Upper lobe of left lung (tissue), 4 donors: Measurements from ENCODE around the gene MCTS1.

Source experiments
- CTCF ChIP-seq, 6 experiments: fragments of 450-650 bp in 4 of 6; fragments of 200-600 bp in 2 of 6; sonication (generic) in 2 of 6; IDR thresholded peaks; one replicate each; pipeline ENCODE4 v1.5.1; 2016 to 2019; ENCODE audit warnings: antibody characterized with exemption in 6 of 6
- POLR2A ChIP-seq, 4 donors: fragments of 450-650 bp; IDR thresholded peaks; one replicate each; pipeline ENCODE4 v1.5.1; 2016 to 2017; ENCODE audit warnings: antibody characterized with exemption in 4 of 4, mild to moderate bottlenecking in 2 of 4
- POLR2AphosphoS5 ChIP-seq, 2 donors: sonication (generic); formaldehyde crosslinking; IDR thresholded peaks; one replicate each; pipeline ENCODE4 v1.5.1; 2017; ENCODE audit warnings: antibody characterized with exemption in 2 of 2

- TF ChIP-seq POLR2A (IDR thresholded peaks at IDR 0.05) (no peak), CTCF (IDR thresholded peaks at IDR 0.05) (no peak), POLR2AphosphoS5 (IDR thresholded peaks at IDR 0.05) (no peak)
Measured at GRCh38 chrX:120556251-120556650, 47.6 kb upstream of the MCTS1 start.
